Skeletal muscle cell (primary cell): ENCODE data around the gene OMD.
"Not testable (repeated sequence)": the region's sequence is repeated elsewhere in the genome, so short reads cannot be mapped to it uniquely, and the experiment has no call there.

Experiments used
- DNase-seq: peaks from one replicate; pipeline ENCODE4 v3.0.0-alpha.2; 2010; ENCODE audit warnings: low read depth
- H3K4me3 ChIP-seq: 2 replicates; pipeline ENCODE4 v1.5.1; 2011; ENCODE audit warnings: low read depth, mild to moderate bottlenecking, control low read depth, low read length, moderate library complexity

Gene OMD

GRCh38 chr9:92422611-92423338 is 1.5 kb downstream of the OMD start:
- no peak for DNase-seq

GRCh38 chr9:92414566-92414965 is 9.7 kb downstream of the OMD start:
- DNase-seq, result no peak
- no peak overlapping the region for H3K4me3 ChIP-seq

More at GRCh38 chr9:92422611-92423338, 1.5 kb downstream of the OMD start:
- H3K4me3 ChIP-seq, result no peak overlapping the region

GRCh38 chr9:92411157-92411556 is 13.1 kb downstream of the OMD start:
- not testable (repeated sequence) for DNase-seq

DNA sequence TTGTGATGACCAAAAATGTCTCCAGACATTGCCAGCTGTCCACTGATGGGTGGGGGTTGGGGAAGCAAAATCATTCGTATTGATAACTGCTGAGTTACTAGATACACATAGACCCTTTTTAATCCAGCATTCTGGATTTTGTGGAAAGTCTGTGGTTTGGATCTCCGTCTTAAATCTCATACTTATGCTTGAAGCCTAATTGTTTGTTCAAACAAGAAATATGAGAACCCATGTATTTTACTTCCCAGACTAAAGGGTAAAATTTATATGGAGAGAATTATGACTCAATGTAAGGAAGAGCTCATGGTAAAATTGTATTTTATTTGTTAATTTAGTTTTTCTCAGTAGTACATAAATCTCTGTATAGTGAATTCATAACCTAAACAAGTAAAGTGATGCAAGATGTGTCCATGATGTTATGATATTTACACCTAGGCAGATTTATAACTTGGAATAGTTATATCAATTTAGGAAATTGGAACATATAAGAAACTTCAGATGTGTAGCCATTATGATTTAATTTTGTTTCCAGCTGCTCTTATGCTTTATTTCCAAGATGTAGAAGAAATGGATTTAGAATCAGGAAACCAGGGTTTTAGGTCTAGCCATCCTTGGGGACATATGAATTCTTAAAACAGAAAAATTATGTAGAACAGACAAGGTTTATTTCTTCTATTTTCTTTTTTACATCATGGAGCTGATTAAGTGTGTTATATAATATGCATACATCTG is 15.4 kb downstream of the OMD start:
- no peak overlapping the region for H3K4me3 ChIP-seq
- DNase-seq, result no peak

More at GRCh38 chr9:92411157-92411556, 13.1 kb downstream of the OMD start:
- not testable (repeated sequence) for H3K4me3 ChIP-seq

GRCh38 chr9:92407818-92408217 is 16.5 kb downstream of the OMD start:
- no peak overlapping the region for H3K4me3 ChIP-seq
- no peak for DNase-seq

- H3K4me3 ChIP-seq, result no peak overlapping the region
- DNase-seq, result no peak
These were observed 17.8 kb downstream of the OMD start for GRCh38 chr9:92406477-92406876.

- no peak overlapping the region for H3K4me3 ChIP-seq
- DNase-seq, result no peak
These were observed 18.5 kb downstream of the OMD start for GRCh38 chr9:92405818-92406217.

DNA sequence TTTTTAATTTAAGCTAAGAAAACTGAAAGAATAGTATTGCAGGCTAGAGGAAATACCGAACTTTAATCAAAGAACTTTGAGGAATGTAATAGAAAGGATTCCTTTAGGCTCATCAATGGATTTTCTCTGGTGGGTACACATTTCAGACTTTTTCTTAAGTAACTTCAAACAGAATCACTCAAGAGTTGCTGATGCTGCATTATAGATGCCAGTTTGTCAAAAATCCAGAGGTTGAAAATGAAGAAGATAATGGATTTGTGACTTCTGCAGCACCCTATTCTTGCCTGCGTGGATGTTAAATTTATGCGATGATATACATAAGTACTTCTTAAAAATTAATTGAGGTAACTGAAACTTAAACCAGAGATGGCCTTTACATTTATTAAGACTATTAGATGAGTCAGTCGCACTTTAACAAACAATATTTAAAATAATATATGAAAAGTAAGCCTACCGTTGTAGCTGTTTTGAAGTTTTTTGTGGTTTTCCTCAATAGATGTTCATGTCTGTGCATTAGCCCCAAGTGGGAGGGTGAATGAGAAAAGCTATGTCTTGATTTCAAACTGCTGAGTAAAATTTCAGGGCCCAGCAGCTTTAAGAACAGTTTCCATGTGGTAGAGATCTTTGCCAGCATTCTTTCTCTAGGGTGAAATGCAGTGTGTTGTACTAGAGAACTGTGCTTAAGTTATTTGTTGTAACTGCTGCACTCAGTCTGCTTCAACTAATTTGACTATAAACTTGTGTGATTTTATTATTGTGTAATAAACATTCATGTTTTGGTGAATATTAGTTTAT is 20.0 kb downstream of the OMD start, which contains the start of gene OGN:
TSS of gene OGN (minus strand) at position 537 of the 795 bp plus-strand sequence. CDS start 1,171 bp downstream, outside the sequence.
- DNase-seq, result no peak

DNA sequence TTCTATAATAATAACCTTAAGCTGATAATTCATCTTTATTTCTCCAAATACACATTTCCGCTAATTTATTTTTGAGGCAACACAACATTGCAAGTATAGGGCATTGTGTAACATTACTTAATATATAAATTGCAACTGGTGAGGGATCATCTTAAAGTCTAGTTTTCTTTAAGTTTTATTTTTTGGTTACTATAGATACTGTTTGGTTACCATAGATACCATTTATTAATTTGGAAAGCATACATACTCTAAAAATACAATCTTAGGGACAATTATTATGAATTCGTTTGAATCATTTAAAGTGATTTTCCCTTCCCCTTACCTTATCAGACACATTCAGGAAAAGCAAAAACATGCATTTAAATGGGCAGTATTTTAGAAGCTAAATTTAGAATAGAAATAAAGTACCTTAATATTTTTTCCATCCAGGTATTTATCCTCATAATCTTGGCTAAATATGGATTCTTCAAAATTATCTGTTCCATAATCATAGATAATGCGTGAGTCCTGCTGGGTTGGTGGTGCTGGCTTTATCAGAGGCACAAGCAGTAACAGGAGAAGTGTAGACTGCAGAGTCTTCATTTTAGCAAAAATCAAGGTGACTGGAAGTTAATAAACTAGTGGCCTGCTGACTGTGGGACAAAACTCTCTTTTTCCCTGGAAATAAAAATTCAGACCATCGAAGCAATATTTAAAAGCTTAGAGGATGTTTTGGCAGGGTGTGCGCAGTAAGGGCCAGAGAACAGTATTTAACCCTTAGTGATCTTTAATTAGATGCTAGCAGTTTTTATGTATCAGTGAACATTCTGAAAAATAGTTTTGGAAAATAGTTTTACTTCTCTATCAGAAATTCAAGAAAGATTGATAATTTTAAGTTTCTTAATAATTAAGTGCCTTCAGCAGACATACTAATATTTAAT is 21.2 kb downstream of the OMD start:
- DNase-seq, result no peak
- H3K4me3 ChIP-seq, result no peak overlapping the region

More for the DNA sequence above, 20.0 kb downstream of the OMD start, which contains the start of gene OGN:
- no peak within 1 kb of the TSS for H3K4me3 ChIP-seq

DNA sequence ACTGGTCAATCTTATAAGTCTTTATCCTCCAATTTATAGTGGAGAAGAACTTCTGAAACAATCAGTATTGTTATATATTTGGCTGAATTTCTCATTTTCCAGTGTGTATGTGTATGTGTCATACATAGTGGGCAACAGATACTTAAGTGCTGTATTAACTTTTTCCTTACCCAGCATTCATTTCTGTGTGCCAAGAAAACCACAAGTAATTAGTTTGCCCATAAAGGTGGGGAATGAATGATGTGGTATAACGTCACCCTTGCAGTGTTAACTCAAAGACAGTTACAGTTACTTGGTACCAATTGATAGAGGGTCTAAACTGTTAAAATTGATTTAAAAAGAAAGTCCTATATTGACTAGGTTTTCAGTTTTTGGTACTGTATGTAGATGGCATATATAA is 21.9 kb downstream of the OMD start:
- no peak for DNase-seq
- no peak overlapping the region for H3K4me3 ChIP-seq

DNA sequence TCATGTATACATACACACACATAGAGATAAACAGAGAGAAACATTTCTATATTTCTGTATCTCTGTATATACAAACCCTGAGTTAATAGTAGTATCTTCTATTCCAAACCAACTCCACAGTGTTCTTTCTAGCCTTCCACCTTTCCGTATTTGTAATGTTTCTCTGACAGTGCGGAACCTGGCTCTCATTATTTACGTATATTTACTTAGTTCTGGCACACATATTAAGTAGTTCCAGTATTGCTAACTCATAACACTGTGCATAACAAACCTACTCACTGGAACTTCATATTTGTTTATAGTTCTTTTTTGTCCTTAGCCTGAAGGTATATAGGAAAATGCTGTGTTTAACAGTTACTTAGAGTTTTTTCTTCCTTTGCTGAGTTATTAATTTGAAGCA is 26.4 kb downstream of the OMD start:
- H3K4me3 ChIP-seq, result no peak overlapping the region
- DNase-seq, result no peak

- DNase-seq, result no peak
- no peak overlapping the region for H3K4me3 ChIP-seq
These were observed 28.7 kb downstream of the OMD start for GRCh38 chr9:92395617-92396016.

GRCh38 chr9:92393686-92394085 is 30.6 kb downstream of the OMD start:
- DNase-seq, result no peak
- H3K4me3 ChIP-seq, result no peak overlapping the region

- DNase-seq, result no peak
- no peak overlapping the region for H3K4me3 ChIP-seq
These were observed 31.6 kb downstream of the OMD start for GRCh38 chr9:92392690-92393089.

GRCh38 chr9:92385953-92386352 is 38.3 kb downstream of the OMD start:
- no peak for DNase-seq
- no peak overlapping the region for H3K4me3 ChIP-seq

DNA sequence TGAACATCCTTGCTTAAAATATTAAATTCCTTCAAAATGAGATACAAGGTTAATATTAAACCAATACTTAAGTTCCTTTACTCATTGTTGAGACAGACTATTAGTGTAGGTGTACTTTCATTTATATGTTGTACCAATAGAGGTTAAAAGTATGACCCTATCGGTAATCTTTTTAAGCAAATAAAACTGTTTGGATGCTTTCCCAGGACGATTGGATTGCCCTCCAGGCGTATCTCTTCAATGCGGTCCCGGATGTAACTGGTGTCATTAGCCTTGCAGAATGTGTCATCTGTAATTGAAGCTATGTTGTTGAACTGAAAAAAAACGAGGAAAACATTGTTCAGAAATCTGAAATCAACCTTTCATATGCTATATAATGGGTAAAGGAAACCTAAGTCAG is 38.8 kb downstream of the OMD start:
- DNase-seq, result no peak
- no peak overlapping the region for H3K4me3 ChIP-seq

DNA sequence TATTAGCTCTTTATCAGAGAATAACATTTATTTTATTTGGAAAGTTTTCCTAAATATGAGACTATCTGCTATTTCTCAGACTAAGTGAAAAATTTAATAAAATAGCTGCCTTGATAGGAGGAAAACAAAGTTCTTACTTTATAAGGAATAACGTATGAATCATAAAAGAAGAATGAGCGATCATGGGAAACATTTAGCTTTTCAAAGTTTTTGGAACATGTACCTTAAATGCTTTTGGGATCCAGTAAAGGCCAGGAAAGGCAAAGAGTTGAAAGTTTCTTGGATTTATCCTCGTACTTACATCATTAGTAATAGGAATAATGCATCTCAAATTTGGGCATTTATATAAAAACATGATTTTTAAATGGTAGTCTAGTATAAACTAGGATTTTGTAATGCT is 39.3 kb downstream of the OMD start:
- DNase-seq, result no peak

GRCh38 chr9:92384375-92384774 is 39.9 kb downstream of the OMD start:
- DNase-seq, result no peak

More for the DNA sequence above, 39.3 kb downstream of the OMD start:
- H3K4me3 ChIP-seq, result no peak overlapping the region

GRCh38 chr9:92381775-92382174 is 42.5 kb downstream of the OMD start:
- no peak overlapping the region for H3K4me3 ChIP-seq
- no peak for DNase-seq

More at GRCh38 chr9:92384375-92384774, 39.9 kb downstream of the OMD start:
- no peak overlapping the region for H3K4me3 ChIP-seq
